Left lobe of liver (tissue), 2 donors: ENCODE measurements around the gene FBXO11. TPM values are rescaled to one million over a fixed set of nuclear protein-coding genes. Genes with fewer than 3 reads are reported as not detected.
"Not testable (repeated sequence)": the region's sequence is repeated elsewhere in the genome, so short reads cannot be mapped to it uniquely, and the experiment has no call there.

Experiments used
- ATAC-seq: fragments of 200-7000 bp; cut with Tn5 transposase; one replicate; pipeline ENCODE4 v1.9.1; 2020; ENCODE audit warnings: mild to moderate bottlenecking, moderate library complexity
- DNase-seq: peaks from one replicate; pipeline ENCODE4 v3.0.0-alpha.2; 2020; ENCODE audit warnings: low spot score
- total RNA-seq: library from RNA; stranded (reverse); gene quantifications from one replicate; pipeline ENCODE4 v1.2.1, GENCODE V29; 2021
- donor health status: DM: no; HTN: no; CAD: no; lungs with moderate emphysema.
- donor health status: DM: no; HTN: yes; CAD: no.

FBXO11 gene
- total RNA-seq, 1 donor from 2014 or later: 21.0 TPM

GRCh38 chr2:47862949-47863348, 43.3 kb downstream of the FBXO11 start:
- no peak for ATAC-seq
- DNase-seq: no peak

DNA sequence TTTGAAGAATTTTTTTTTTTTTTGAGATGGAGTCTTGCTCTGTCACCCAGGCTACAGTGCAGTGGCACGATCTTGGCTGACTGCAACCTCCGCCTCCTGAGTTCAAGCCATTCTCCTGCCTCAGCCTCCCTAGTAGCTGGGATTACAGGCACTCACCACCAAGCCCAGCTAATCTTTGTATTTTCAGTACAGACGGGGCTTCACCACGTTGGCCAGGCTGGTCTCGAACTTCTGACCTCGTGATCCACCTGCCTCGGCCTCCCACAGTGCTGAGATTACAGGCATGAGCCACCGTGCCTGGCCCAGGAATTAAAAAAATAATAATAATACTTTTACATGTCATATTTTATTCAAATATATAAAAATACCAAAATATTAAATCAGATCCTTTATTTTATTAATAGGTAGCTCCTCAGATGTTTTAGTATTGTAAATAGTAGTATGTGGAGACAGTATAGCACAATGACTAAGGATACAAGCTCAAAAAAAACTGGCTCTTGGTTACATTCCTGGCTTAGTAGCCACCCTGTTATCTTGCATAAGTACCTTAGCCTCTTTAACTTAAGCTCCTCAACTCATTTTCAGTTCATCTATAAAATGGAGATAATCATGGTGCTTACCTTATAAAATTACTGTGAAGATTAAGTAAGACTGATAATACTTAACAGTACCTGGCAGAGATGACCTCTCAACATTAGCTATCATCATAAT, 53.1 kb downstream of the FBXO11 start:
- not testable (repeated sequence) for ATAC-seq, DNase-seq

- DNase-seq: no peak
- ATAC-seq: no peak
Observed at GRCh38 chr2:47850198-47850597, 56.1 kb downstream of the FBXO11 start.

GRCh38 chr2:47849368-47849767, 56.9 kb downstream of the FBXO11 start:
- DNase-seq (no peak), ATAC-seq (peak; percentile 73)

DNA sequence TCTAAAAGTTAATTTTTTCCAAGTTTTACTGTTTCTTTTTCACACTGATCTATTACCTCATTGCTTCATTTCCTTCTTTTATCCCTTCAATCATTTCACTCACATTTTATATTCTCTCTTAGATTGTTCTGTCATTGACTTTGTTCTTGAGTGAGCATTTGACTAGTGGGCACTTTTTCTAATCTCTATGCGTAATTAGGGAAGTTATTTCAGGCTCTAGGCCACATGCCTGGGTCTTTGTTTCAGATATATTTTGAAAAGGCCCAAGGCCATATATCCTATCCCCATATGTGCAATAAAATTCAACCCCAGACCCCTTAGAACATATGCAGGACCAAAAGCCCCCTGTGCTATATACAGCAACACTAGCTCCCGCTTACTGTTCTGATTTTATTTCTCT, 62.1 kb downstream of the FBXO11 start:
- ATAC-seq: no peak

DNA sequence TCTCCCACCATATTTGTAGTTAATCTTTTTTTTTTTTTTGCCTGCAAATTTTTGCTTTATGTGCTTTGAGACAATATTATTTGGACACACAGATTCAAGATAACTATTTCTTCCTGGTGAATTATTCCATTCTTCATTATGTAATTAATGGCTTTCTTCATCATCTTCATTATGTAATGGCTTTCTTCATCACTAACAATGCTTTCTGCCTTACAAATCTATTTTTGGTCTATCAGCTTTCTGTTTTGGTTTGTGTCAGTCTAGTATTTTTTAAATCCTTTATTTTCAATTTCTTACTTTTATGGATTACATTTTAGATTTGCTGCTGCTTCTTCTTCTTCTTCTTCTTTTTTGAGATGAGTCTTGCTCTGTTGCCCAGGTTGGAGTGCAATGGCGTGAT, 62.9 kb downstream of the FBXO11 start:
- no peak for ATAC-seq
- no peak for DNase-seq

More for the DNA sequence above, 62.1 kb downstream of the FBXO11 start:
- no peak for DNase-seq

DNA sequence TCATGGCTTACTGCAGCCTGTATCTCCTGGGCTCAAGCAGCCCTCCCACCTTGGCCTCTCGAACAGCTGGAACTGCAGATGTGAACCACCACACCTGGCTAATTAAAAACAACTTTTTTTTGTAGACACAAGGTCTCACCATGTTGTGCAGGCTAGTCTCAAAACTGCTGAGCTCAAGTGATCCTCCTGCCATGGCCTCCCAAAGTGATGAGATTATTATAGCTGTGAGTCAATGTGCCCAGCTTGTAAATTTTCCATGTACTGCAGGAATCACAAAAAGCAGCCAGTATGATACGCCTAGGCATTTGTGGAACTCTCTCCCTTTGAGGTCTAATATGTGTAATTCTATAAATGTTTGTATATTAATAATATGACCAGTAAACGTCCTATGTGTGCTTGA, 63.5 kb downstream of the FBXO11 start:
- ATAC-seq (no peak), DNase-seq (no peak)

DNA sequence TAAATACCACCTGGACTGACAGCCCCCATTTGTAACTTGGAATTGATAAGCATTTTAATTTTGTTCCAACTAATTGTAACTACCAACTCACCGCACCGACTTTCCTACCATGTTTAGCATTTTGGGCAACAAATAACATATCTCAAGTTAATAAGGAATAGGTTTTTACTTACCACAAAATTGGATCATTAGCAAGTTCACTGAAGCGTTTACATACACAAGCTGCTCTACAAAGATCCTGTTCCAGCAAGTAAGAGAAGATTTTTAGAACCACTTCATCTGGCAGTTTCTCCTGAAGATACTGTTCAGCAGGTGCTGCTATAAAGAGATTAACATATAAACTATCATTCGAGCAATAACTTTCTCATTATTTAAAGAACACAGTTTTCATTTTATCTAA, 67.6 kb downstream of the FBXO11 start:
- no peak for DNase-seq
- ATAC-seq: no peak

DNA sequence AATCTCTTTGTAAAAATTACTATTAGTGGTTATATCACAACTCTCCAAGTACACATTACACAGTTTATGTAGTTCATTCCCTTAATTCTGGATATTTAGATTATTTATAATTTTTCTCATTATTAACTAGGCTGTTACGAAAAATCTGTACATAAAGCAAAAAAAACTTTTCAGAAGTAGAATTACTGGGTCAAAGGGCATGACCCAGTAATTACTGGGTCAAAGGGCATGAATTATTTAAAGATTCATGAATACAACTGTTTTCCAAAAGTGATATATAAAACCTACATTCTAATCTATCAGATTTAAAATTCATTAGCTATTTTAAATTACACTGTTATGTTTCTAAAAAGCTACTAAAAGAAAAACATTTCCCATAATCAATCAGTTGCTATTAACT, 68.0 kb downstream of the FBXO11 start:
- no peak for DNase-seq
- no peak for ATAC-seq

GRCh38 chr2:47833516-47833968, 72.8 kb downstream of the FBXO11 start:
- ATAC-seq (no peak), DNase-seq (no peak)

- DNase-seq (no peak), ATAC-seq (no peak)
Observed at GRCh38 chr2:47822518-47822917, 83.8 kb downstream of the FBXO11 start.

DNA sequence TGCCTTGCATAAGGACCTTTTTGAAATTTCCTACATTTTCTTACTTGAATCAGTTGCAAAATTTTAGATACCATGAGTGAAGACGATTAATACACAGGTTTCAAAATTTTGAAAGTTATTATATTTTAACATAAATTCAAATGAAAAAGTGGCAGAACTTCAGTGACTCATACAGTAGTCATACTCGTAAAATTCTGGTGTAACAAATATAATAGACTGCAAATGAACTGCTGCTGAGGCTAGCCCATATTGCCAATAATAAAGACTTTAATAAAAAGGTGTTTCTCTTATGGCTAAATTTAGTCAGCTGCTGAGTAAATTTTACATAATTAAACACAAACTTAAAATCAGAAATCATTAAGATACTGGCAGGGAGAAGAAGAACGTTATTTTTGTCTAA, 86.5 kb downstream of the FBXO11 start:
- no peak for ATAC-seq

GRCh38 chr2:47818777-47819176, 87.5 kb downstream of the FBXO11 start:
- DNase-seq (no peak), ATAC-seq (no peak)

More for the DNA sequence above, 86.5 kb downstream of the FBXO11 start:
- no peak for DNase-seq

DNA sequence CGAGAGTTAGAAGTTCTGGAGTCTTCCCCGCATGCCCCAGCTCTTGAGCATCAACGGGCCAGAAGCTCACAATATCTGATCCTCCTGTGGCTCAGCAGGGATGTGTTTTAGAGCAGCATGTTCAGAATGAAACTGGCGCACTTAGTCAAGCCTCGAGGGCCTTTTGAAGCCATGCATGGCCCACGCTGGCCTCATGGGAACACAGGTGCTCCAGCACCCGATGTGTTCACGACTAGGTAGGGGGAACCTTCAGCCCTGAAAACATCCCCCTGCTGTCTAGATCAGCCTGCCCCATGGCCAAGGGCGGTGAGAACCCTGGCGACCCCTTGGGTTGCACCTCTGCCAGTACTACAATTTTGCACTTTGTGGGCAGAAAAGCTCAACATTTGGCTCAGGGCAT, 90.5 kb downstream of the FBXO11 start:
- DNase-seq (no peak), ATAC-seq (no peak)

DNA sequence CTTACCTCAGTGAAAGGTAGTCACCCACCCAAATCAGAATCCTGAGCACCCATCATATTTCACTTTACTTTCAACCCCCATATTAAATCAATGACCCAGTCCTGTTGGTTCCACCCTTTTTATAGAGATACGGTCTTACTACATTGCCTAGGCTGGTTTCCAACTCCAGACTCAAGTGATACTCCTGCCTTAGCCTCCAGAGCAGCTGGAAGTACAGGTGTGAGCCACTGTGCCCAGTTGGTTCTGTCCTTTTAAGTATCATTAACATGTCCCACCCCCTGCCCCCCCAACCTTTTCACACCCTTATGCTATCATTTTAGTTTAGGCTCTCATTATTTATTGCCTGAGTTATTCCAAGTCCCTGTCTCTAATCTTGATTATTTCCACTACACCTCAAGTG, 94.6 kb downstream of the FBXO11 start:
- no peak for ATAC-seq
- no peak for DNase-seq

- ATAC-seq (no peak), DNase-seq (no peak)
Observed at GRCh38 chr2:47810850-47811249, 95.4 kb downstream of the FBXO11 start.

- ATAC-seq (no peak), DNase-seq (no peak)
Observed at GRCh38 chr2:47809903-47810302, 96.4 kb downstream of the FBXO11 start.

GRCh38 chr2:47808614-47809013, 97.7 kb downstream of the FBXO11 start:
- DNase-seq (no peak), ATAC-seq (no peak)

DNA sequence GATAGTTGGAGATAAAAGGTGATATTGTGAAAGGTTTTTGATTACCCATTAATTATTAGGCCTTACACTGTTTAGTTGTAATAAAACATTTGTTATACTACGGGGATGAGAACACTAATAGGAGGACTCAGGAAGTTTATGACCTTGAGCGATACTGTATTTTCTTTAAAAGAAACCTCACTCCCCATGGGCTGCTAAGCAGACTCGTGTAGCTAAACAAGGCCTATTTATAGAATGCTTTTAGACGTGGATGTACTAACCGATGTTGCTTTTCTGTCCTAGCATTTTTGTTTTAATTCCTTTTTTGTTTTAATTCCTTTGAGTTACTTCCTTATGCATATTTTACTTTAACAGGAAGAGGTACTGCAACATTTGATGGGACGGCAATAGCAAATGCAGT, 100.4 kb downstream of the FBXO11 start:
- ATAC-seq: no peak
- DNase-seq: no peak

- ATAC-seq (no peak), DNase-seq (no peak)
Observed at GRCh38 chr2:47803770-47804169, 102.5 kb downstream of the FBXO11 start.

DNA sequence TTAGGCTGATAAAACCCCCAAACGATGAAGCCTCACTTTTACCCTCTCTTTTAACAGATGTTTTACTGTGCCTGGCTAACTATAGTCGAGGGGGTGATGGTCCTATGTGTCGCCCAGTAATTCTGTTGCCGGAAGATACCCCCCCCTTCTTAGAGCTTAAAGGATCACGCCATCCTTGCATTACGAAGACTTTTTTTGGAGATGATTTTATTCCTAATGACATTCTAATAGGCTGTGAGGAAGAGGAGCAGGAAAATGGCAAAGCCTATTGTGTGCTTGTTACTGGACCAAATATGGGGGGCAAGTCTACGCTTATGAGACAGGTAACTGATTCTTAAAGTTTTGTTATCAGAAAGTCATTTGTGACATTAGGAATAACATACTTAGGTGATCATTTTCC, 102.9 kb downstream of the FBXO11 start:
- ATAC-seq (no peak), DNase-seq (no peak)

- ATAC-seq: no peak
- no peak for DNase-seq
Observed at GRCh38 chr2:47801118-47801517, 105.2 kb downstream of the FBXO11 start.

DNA sequence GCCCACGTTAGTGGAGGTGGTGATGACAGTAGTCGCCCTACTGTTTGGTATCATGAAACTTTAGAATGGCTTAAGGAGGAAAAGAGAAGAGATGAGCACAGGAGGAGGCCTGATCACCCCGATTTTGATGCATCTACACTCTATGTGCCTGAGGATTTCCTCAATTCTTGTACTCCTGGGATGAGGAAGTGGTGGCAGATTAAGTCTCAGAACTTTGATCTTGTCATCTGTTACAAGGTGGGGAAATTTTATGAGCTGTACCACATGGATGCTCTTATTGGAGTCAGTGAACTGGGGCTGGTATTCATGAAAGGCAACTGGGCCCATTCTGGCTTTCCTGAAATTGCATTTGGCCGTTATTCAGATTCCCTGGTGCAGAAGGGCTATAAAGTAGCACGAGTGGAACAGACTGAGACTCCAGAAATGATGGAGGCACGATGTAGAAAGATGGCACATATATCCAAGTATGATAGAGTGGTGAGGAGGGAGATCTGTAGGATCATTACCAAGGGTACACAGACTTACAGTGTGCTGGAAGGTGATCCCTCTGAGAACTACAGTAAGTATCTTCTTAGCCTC, 107.2 kb downstream of the FBXO11 start:
- ATAC-seq: no peak
- no peak for DNase-seq
